KMS-11 (cell line): ENCODE results near the gene MED9.

ENCODE experiments used
- H2AFZ ChIP-seq: fragments of 200-600 bp; sonication (generic); 2 replicates; pipeline ENCODE4 v1.6.1; 2016; ENCODE audit warnings: antibody characterized with exemption, mixed run types, low read depth
- H3K27ac ChIP-seq: fragments of 200-600 bp; sonication (generic); 2 replicates; pipeline ENCODE4 v1.6.1; 2016; ENCODE audit warnings: mild to moderate bottlenecking, mixed run types
- H3K27me3 ChIP-seq: fragments of 200-600 bp; sonication (generic); 2 replicates; pipeline ENCODE4 v1.6.1; 2017; ENCODE audit warnings: mild to moderate bottlenecking, low read depth, mixed run types, moderate library complexity; ENCODE audit not compliant: insufficient read depth
- H3K36me3 ChIP-seq: fragments of 200-600 bp; sonication (generic); 2 replicates; pipeline ENCODE4 v1.6.1; 2017; ENCODE audit warnings: mild to moderate bottlenecking, mixed run types; ENCODE audit not compliant: insufficient read depth
- H3K4me1 ChIP-seq: fragments of 200-600 bp; sonication (generic); 2 replicates; pipeline ENCODE4 v1.6.1; 2016; ENCODE audit warnings: mild to moderate bottlenecking, low read depth, mixed run types; ENCODE audit not compliant: poor library complexity, severe bottlenecking
- H3K4me2 ChIP-seq: fragments of 200-600 bp; sonication (generic); 2 replicates; pipeline ENCODE4 v1.7.0; 2016; ENCODE audit warnings: mild to moderate bottlenecking, mixed run types
- H3K4me3 ChIP-seq: fragments of 200-600 bp; sonication (generic); IDR thresholded peaks from 2 replicates; pipeline ENCODE4 v1.6.1; 2017; ENCODE audit warnings: low read depth, low read length, mixed read lengths; ENCODE audit not compliant: insufficient read depth
- H3K79me2 ChIP-seq: fragments of 200-600 bp; sonication (generic); 2 replicates; pipeline ENCODE4 v1.6.1; 2016; ENCODE audit warnings: low read depth, mixed run types; ENCODE audit not compliant: insufficient read depth
- H3K9ac ChIP-seq: fragments of 200-600 bp; sonication (generic); 2 replicates; pipeline ENCODE4 v1.6.1; 2016; ENCODE audit warnings: mild to moderate bottlenecking, mixed run types
- H4K20me1 ChIP-seq: fragments of 200-600 bp; sonication (generic); 2 replicates; pipeline ENCODE4 v1.6.1; 2016; ENCODE audit warnings: mild to moderate bottlenecking, mixed run types; ENCODE audit not compliant: insufficient read depth
- TF ChIP-seq, protein P1 (sequence below): fragments of 200-600 bp; sonication (generic); conservative IDR thresholded peaks from 2 replicates; pipeline ENCODE4 v1.6.1; 2017; ENCODE audit warnings: low read depth, mild to moderate bottlenecking, antibody characterized with exemption, low read length, moderate library complexity, mixed read lengths

MED9 gene

DNA sequence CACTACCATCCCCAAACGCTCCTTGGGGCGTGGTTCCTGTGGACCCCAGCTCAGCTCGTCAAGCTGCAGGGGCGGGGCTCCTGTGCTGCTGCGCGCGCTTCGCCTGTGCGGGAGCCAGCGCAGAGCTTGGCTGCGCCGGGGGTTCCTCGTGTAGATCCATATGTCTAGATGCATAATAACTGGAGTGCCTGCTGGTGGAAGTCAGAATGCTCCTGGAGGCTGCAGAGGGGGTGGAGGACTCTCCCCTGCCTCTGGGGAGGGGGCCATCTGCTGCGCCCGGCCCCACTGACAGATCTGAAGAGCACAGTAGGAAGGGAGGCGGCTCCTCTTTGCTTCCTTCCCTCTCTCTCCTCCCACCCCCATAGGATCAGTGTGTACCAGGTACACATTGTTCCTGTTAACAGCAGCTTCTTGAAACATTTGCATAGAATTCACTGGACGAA is 14.8 kb downstream of the MED9 start:
- H3K9ac ChIP-seq, result no peak overlapping the region
- no peak overlapping the region for H3K4me3 ChIP-seq
- no peak overlapping the region for H2AFZ ChIP-seq
- H3K4me1 ChIP-seq, result peaks cover 41% of the 10 kb centered on the region
- no peak overlapping the region for H3K27ac ChIP-seq
- H3K27me3 ChIP-seq, result no peaks in the 10 kb centered on the region
- H4K20me1 ChIP-seq, result no peaks in the 10 kb centered on the region
- H3K36me3 ChIP-seq, result no peaks in the 10 kb centered on the region
- H3K4me2 ChIP-seq, result no peak overlapping the region
- H3K79me2 ChIP-seq, result no peaks in the 10 kb centered on the region
- TF ChIP-seq, protein P1, sequence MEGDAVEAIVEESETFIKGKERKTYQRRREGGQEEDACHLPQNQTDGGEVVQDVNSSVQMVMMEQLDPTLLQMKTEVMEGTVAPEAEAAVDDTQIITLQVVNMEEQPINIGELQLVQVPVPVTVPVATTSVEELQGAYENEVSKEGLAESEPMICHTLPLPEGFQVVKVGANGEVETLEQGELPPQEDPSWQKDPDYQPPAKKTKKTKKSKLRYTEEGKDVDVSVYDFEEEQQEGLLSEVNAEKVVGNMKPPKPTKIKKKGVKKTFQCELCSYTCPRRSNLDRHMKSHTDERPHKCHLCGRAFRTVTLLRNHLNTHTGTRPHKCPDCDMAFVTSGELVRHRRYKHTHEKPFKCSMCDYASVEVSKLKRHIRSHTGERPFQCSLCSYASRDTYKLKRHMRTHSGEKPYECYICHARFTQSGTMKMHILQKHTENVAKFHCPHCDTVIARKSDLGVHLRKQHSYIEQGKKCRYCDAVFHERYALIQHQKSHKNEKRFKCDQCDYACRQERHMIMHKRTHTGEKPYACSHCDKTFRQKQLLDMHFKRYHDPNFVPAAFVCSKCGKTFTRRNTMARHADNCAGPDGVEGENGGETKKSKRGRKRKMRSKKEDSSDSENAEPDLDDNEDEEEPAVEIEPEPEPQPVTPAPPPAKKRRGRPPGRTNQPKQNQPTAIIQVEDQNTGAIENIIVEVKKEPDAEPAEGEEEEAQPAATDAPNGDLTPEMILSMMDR, result no peak

DNA sequence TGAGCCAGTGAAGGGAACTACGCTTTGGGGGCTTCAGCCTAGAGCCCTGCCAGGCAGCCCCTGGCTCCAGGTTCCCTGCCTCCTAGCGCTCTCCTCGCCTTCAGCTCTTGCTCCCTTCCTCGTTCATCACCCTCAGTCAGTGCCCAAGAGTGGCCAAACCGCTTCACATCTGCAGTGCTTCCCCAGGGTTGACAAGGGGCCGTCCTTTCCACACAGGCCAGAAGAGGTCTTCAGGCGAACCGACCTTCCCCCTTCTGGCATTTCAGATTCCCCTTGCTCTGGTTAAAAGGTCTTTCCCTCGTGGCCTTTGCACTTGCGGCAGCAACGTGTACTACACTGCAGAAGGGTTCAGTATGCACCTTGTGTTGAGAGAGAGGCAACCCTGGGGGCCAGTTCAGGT is 15.3 kb downstream of the MED9 start:
- Histone ChIP-seq H3K27ac (no peak overlapping the region), H3K4me1 (peaks cover 42% of the 10 kb centered on the region), H2AFZ (no peak overlapping the region), H3K9ac (no peak overlapping the region), H3K27me3 (no peaks in the 10 kb centered on the region), H3K4me3 (no peak overlapping the region), H3K36me3 (no peaks in the 10 kb centered on the region), H4K20me1 (no peaks in the 10 kb centered on the region), H3K79me2 (no peaks in the 10 kb centered on the region), H3K4me2 (no peak overlapping the region)
- TF ChIP-seq, protein P1, result no peak

DNA sequence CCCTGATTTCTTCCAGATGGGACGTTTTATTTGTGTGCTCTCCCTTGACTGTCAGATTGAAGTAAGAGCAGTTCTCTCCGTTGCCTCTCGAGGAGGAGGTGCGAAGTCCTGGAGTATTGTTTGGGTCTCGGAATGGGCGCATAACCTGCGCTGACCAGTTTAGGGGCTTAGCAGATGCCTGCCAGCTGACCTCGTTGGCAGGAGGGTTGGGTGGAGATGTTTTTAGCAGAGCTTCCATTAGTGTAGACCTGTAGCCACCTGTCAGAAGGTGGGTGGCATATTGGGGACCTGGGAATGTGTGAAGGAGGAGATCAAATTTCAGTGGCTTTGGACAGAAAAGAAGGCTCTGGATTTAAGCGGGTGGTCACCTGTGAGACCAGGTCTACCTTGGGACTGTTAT is 15.8 kb downstream of the MED9 start:
- Histone ChIP-seq H3K4me1 (peaks cover 41% of the 10 kb centered on the region), H3K36me3 (no peaks in the 10 kb centered on the region), H2AFZ (no peak overlapping the region), H3K9ac (no peak overlapping the region), H3K79me2 (no peaks in the 10 kb centered on the region), H3K4me2 (no peak overlapping the region), H4K20me1 (no peaks in the 10 kb centered on the region), H3K4me3 (no peak overlapping the region), H3K27me3 (no peaks in the 10 kb centered on the region), H3K27ac (no peak overlapping the region)
- TF ChIP-seq, protein P1, result no peak

DNA sequence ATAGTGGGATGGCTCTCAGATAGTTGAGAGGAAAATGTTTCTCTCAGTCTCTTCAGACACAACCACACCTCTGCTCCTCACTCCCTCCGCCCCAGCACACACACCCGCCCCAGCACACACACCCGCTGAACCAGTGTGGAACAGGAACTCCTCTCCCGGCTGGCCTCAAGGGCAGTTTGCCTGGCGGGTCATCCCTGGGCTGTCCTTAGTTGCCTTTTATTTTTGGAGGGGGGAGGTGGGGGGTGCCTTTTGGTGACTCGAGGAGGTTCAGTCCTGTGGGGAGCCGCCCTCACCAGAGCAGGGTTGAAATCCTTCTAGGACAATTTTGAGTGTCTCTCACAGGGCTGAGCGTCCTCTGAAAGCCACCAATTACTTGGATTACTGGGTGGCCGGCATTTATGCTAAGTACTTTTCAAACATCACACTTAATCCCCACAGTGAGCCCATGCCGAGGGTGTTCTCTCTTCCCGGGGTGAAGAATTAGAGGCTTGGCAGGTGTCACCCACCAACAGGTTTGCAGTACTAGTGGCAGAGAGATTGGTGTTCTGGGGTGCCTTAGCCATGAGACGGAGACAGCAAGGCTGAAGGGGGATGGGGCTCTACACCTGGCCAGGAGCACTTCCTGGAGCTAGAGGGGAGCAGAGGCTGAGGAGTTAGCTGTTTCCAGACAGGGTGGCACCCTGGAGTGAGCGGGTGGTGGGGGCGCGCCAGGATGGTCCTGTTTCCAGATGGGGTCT is 16.6 kb downstream of the MED9 start:
- no peak overlapping the region for H3K27ac ChIP-seq
- no peaks in the 10 kb centered on the region for H3K27me3 ChIP-seq
- H3K4me2 ChIP-seq, result no peak overlapping the region
- H3K36me3 ChIP-seq, result no peaks in the 10 kb centered on the region
- H3K79me2 ChIP-seq, result no peaks in the 10 kb centered on the region
- peaks cover 33% of the 10 kb centered on the region for H3K4me1 ChIP-seq
- no peaks in the 10 kb centered on the region for H4K20me1 ChIP-seq
- TF ChIP-seq, protein P1, result no peak
- no peak overlapping the region for H3K4me3 ChIP-seq
- no peak overlapping the region for H2AFZ ChIP-seq
- H3K9ac ChIP-seq, result no peak overlapping the region
